SU-DHL-6 (cell line): ENCODE measurements around the gene BCDIN3D.

Experiments
- H2AFZ ChIP-seq: fragments of 200-600 bp; sonication (generic); 2 replicates; pipeline ENCODE4 v1.6.1; 2014; ENCODE audit warnings: low read depth, mild to moderate bottlenecking, moderate library complexity, mixed read lengths, antibody characterized with exemption, low read length; ENCODE audit not compliant: severe bottlenecking
- H3F3A ChIP-seq: fragments of 200-600 bp; shearing (Covaris generic); 2 replicates; pipeline ENCODE4 v1.6.0; 2016; ENCODE audit warnings: antibody characterized with exemption, mild to moderate bottlenecking; ENCODE audit not compliant: insufficient read depth
- H3K27ac ChIP-seq: fragments of 200-600 bp; sonication (generic); 2 replicates; pipeline ENCODE4 v1.5.1; 2016; ENCODE audit warnings: low read depth, mild to moderate bottlenecking, low read length, moderate library complexity, mixed read lengths
- H3K27me3 ChIP-seq: fragments of 200-600 bp; sonication (generic), shearing (Covaris generic); 2 replicates; pipeline ENCODE4 v1.6.0; 2014; ENCODE audit warnings: mild to moderate bottlenecking, low read length
- H3K36me3 ChIP-seq: fragments of 200-600 bp; sonication (generic); 2 replicates; pipeline ENCODE4 v1.6.1; 2014; ENCODE audit warnings: mild to moderate bottlenecking, low read length, mixed read lengths
- H3K4me2 ChIP-seq: fragments of 300-600, 200-600 bp; shearing (Covaris generic), sonication (generic); 2 replicates; pipeline ENCODE4 v1.6.0; 2014; ENCODE audit warnings: low read length, low read depth, mild to moderate bottlenecking; ENCODE audit not compliant: poor library complexity, severe bottlenecking
- H3K4me3 ChIP-seq: fragments of 200-600 bp; sonication (generic); 2 replicates; pipeline ENCODE4 v1.5.1; 2014; ENCODE audit warnings: antibody characterized with exemption, low read length, mild to moderate bottlenecking, mixed read lengths; ENCODE audit not compliant: insufficient read depth, poor library complexity, severe bottlenecking
- H3K79me2 ChIP-seq: fragments of 200-600 bp; sonication (generic); 2 replicates; pipeline ENCODE4 v1.6.1; 2014; ENCODE audit warnings: mild to moderate bottlenecking, low read length, moderate library complexity; ENCODE audit not compliant: insufficient read depth
- H3K9ac ChIP-seq: fragments of 200-600 bp; sonication (generic); 2 replicates; pipeline ENCODE4 v1.7.0; 2014; ENCODE audit warnings: mild to moderate bottlenecking, low read length
- H3K9me2 ChIP-seq: fragments of 200-600 bp; sonication (generic); replicated peaks from 2 replicates; pipeline ENCODE4 v1.6.1; 2014; ENCODE audit warnings: low read length; ENCODE audit not compliant: insufficient read depth
- H3K9me3 ChIP-seq: fragments of 200-600 bp; sonication (generic); 2 replicates; pipeline ENCODE4 v1.6.1; 2014; ENCODE audit warnings: low read length, mixed read lengths; ENCODE audit not compliant: insufficient read depth
- H4K20me1 ChIP-seq: fragments of 200-600 bp; sonication (generic); 2 replicates; pipeline ENCODE4 v1.6.1; 2014; ENCODE audit warnings: low read depth, mild to moderate bottlenecking, antibody characterized with exemption, low read length, moderate library complexity, mixed read lengths
- CTCF ChIP-seq: fragments of 200-600 bp; sonication (generic); IDR thresholded peaks from one replicate; pipeline ENCODE4 v1.5.1; 2017; ENCODE audit warnings: antibody characterized with exemption, mild to moderate bottlenecking, low read length, moderate library complexity; ENCODE audit not compliant: insufficient read depth, poor library complexity, severe bottlenecking
- EZH2phosphoT487 ChIP-seq: fragments of 200-600 bp; sonication (generic), shearing (Covaris generic); conservative IDR thresholded peaks from 2 replicates; pipeline ENCODE4 v1.6.1; 2018; ENCODE audit warnings: mild to moderate bottlenecking, antibody characterized with exemption, low read length, moderate library complexity, mixed read lengths

Gene BCDIN3D

GRCh38 chr12:49823951-49824350 is 19.0 kb downstream of the BCDIN3D start:
- Histone ChIP-seq H2AFZ (no peak overlapping the region), H3K9me3 (no peaks in the 10 kb centered on the region), H3F3A (no peaks in the 10 kb centered on the region), H3K4me3 (no peak overlapping the region), H3K27me3 (no peaks in the 10 kb centered on the region), H3K79me2 (no peaks in the 10 kb centered on the region), H3K36me3 (no peaks in the 10 kb centered on the region), H3K9ac (no peak overlapping the region), H3K9me2 (no peaks in the 10 kb centered on the region), H3K4me2 (no peak overlapping the region), H3K27ac (no peak overlapping the region), H4K20me1 (no peaks in the 10 kb centered on the region)
- no peak for TF ChIP-seq CTCF
- no peak for TF ChIP-seq EZH2phosphoT487

GRCh38 chr12:49823350-49823749 is 19.6 kb downstream of the BCDIN3D start:
- no peaks in the 10 kb centered on the region for H3F3A ChIP-seq
- no peaks in the 10 kb centered on the region for H3K9me3 ChIP-seq
- no peaks in the 10 kb centered on the region for H3K27me3 ChIP-seq
- TF ChIP-seq CTCF (no peak), EZH2phosphoT487 (no peak)
- H3K9me2 ChIP-seq, result no peaks in the 10 kb centered on the region
- no peaks in the 10 kb centered on the region for H3K36me3 ChIP-seq
- no peak overlapping the region for H3K4me3 ChIP-seq
- no peak overlapping the region for H3K27ac ChIP-seq
- H3K79me2 ChIP-seq, result no peaks in the 10 kb centered on the region
- no peak overlapping the region for H3K9ac ChIP-seq
- H2AFZ ChIP-seq, result no peak overlapping the region
- H4K20me1 ChIP-seq, result no peaks in the 10 kb centered on the region
- no peak overlapping the region for H3K4me2 ChIP-seq

GRCh38 chr12:49821373-49822287 is 21.3 kb downstream of the BCDIN3D start:
- Histone ChIP-seq H3K9me2 (no peaks in the 10 kb centered on the region), H3F3A (no peaks in the 10 kb centered on the region), H4K20me1 (no peaks in the 10 kb centered on the region), H3K9ac (no peak overlapping the region), H3K36me3 (no peaks in the 10 kb centered on the region), H3K79me2 (no peaks in the 10 kb centered on the region), H3K27ac (no peak overlapping the region), H3K4me2 (no peak overlapping the region), H2AFZ (no peak overlapping the region), H3K9me3 (no peaks in the 10 kb centered on the region), H3K27me3 (no peaks in the 10 kb centered on the region), H3K4me3 (no peak overlapping the region)
- TF ChIP-seq CTCF (no peak), EZH2phosphoT487 (no peak)
